ENCODE measurements around the gene PLEKHB2. TPM values are rescaled to one million over a fixed set of nuclear protein-coding genes. Genes with fewer than 3 reads are reported as not detected.
"Not testable (repeated sequence)": the region's sequence is repeated elsewhere in the genome, so short reads cannot be mapped to it uniquely, and the experiment has no call there.

PLEKHB2 gene
- total and polyA plus RNA-seq, 4 donors: 17.4 to 41.3 (median 27.5) TPM

DNA sequence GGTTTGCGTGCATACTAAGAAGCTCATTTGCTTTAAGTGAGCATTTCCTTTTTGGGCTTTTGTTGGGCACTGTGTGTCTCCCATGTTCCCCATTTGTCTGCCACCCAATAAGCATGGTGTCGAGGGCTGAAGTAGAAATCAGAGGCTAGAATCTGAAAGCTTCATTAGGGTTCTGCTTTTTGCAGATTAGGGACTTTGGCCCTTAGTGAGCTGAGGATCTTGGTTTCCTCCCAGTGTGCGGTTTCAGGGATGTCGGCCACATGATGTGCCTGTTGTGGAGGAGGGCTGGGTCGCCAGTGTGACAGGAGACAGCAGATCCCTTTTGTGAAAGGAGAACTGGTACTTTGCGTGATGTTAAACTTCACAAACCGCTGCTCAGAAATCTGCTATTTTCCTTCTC is 41.1 kb downstream of the PLEKHB2 start:
- H3K27me3 ChIP-seq (ENCODE audit: control insufficient read depth in 1 of 2, insufficient read depth in 2 of 2, low read length in 1 of 2): no peaks in the 10 kb centered on the region
- WGBS, 2 donors: 93 to 96% methylated on average over 7 of the region's 7 CpGs
- no peak overlapping the region for H3K27ac ChIP-seq (ENCODE audit: low read depth in 1 of 2, low read length in 2 of 2)
- no peak for ATAC-seq (ENCODE audit: low FRiP score)
- no peaks in the 10 kb centered on the region for H3K4me1 ChIP-seq (ENCODE audit: control insufficient read depth in 1 of 2, insufficient read depth in 2 of 2, low read length in 2 of 2)
- no peak for DNase-seq
- H3K9me3 ChIP-seq (ENCODE audit: control insufficient read depth, low read length): no peaks in the 10 kb centered on the region
- intact Hi-C loops (cut with DNase I): no loop called here
- H3K4me3 ChIP-seq (ENCODE audit: low read length in 2 of 2): no peak overlapping the region
- H3K36me3 ChIP-seq (ENCODE audit: control insufficient read depth in 1 of 2, insufficient read depth in 2 of 2, low read length in 1 of 2): peaks cover 0 to 5% of the 10 kb centered on the region in 2 donors

- Histone ChIP-seq H3K27ac (ENCODE audit: low read depth in 1 of 2, low read length in 2 of 2) (no peak overlapping the region), H3K4me3 (ENCODE audit: low read length in 2 of 2) (no peak overlapping the region), H3K9me3 (ENCODE audit: control insufficient read depth, low read length) (no peaks in the 10 kb centered on the region), H3K36me3 (ENCODE audit: control insufficient read depth in 1 of 2, insufficient read depth in 2 of 2, low read length in 1 of 2) (peaks cover 0 to 5% of the 10 kb centered on the region in 2 donors), H3K4me1 (ENCODE audit: control insufficient read depth in 1 of 2, insufficient read depth in 2 of 2, low read length in 2 of 2) (no peaks in the 10 kb centered on the region), H3K27me3 (ENCODE audit: control insufficient read depth in 1 of 2, insufficient read depth in 2 of 2, low read length in 1 of 2) (no peaks in the 10 kb centered on the region)
- WGBS, 2 donors: 91 to 97% methylated on average over 1 of the region's 1 CpG
- DNase-seq (no peak), ATAC-seq (ENCODE audit: low FRiP score) (no peak)
- intact Hi-C loops (cut with DNase I): no loop called here
These were observed 41.6 kb downstream of the PLEKHB2 start for GRCh38 chr2:131146749-131147148.

DNA sequence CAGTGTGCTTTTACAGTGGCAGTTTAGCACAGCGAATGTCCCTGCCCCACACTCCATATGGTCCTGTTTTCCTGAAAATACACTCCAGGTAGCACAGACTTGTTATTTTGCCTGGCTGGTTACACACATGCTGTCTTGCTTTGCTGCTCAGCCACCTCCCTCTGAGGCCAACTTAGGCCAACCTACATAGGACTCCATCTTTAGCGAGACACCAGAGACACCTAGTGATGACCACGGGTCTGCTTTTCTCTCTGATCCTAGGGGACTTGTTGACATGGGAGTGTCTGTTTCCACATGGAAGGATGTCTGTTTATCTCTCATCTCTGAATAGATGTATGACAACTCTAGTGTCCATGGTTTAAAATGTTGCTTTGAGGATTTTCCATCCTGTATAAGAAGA is 43.3 kb downstream of the PLEKHB2 start:
- intact Hi-C loops (cut with DNase I): no loop called here
- Histone ChIP-seq H3K4me1 (ENCODE audit: control insufficient read depth in 1 of 2, insufficient read depth in 2 of 2, low read length in 2 of 2) (no peaks in the 10 kb centered on the region), H3K27me3 (ENCODE audit: control insufficient read depth in 1 of 2, insufficient read depth in 2 of 2, low read length in 1 of 2) (no peaks in the 10 kb centered on the region), H3K9me3 (ENCODE audit: control insufficient read depth, low read length) (no peaks in the 10 kb centered on the region), H3K4me3 (ENCODE audit: low read length in 2 of 2) (no peak overlapping the region), H3K27ac (ENCODE audit: low read depth in 1 of 2, low read length in 2 of 2) (no peak overlapping the region), H3K36me3 (ENCODE audit: control insufficient read depth in 1 of 2, insufficient read depth in 2 of 2, low read length in 1 of 2) (peaks cover 0 to 3% of the 10 kb centered on the region in 2 donors)
- DNase-seq (no peak), ATAC-seq (ENCODE audit: low FRiP score) (no peak)
- 76 to 79% methylated on average over 3 of the region's 3 CpGs for WGBS, 2 donors

DNA sequence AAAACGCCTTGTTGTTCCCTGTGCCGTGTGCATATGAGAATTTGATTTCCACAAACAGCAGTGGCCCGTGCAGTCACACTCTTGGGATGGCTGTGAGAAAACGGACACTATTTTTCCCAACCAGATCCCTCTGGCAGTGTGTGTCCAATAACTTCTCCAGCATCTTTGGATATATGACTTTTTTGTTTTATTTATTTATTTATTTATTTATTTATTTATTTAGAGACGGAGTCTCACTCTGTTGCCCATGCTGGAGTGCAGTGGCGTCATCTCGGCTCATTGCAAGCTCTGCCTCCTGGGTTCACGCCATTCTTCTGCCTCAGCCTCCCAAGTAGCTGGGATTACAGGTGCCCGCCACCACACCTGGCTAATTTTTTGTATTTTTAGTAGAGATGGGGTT is 45.0 kb downstream of the PLEKHB2 start:
- not testable (repeated sequence) for H3K27ac ChIP-seq (ENCODE audit: low read depth in 1 of 2, low read length in 2 of 2); H3K27me3 ChIP-seq (ENCODE audit: control insufficient read depth in 1 of 2, insufficient read depth in 2 of 2, low read length in 1 of 2); H3K4me3 ChIP-seq (ENCODE audit: low read length in 2 of 2); H3K4me1 ChIP-seq (ENCODE audit: control insufficient read depth in 1 of 2, insufficient read depth in 2 of 2, low read length in 2 of 2); H3K9me3 ChIP-seq (ENCODE audit: control insufficient read depth, low read length); ATAC-seq (ENCODE audit: low FRiP score); DNase-seq; H3K36me3 ChIP-seq (ENCODE audit: control insufficient read depth in 1 of 2, insufficient read depth in 2 of 2, low read length in 1 of 2)
- WGBS, 2 donors: 97 to 98% methylated on average over 9 of the region's 9 CpGs
- intact Hi-C loops (cut with DNase I): loop anchor here (5.0 to 10.0 kb wide), 2 partner anchors 522 to 525 kb away; no protein-coding TSS in a partner anchor

DNA sequence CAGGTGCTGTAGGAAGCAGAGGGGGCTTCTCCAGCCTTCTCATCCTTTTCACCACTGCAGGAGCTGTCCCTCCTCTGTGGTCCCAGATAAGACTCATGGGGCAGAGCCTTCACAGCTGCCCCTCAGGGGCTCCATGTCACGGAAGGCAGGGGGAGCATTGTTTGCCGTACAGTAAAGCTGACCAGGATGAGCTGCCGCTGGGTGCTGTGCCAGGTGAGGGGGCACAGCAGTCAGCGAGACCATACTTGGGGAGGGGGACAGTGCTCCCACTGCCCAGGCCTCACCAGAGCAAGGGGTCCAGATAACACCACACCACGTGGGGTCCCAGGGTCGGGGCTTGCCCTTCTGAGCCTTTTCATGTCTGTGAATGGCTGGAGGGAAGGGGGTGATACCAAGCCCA is 46.3 kb downstream of the PLEKHB2 start:
- ATAC-seq (ENCODE audit: low FRiP score) (no peak), DNase-seq (no peak)
- no peaks in the 10 kb centered on the region for H3K4me1 ChIP-seq (ENCODE audit: control insufficient read depth in 1 of 2, insufficient read depth in 2 of 2, low read length in 2 of 2)
- WGBS, 2 donors: 84 to 89% methylated on average over 6 of the region's 6 CpGs
- H3K27me3 ChIP-seq (ENCODE audit: control insufficient read depth in 1 of 2, insufficient read depth in 2 of 2, low read length in 1 of 2): no peaks in the 10 kb centered on the region
- H3K27ac ChIP-seq (ENCODE audit: low read depth in 1 of 2, low read length in 2 of 2): no peak overlapping the region
- H3K36me3 ChIP-seq (ENCODE audit: control insufficient read depth in 1 of 2, insufficient read depth in 2 of 2, low read length in 1 of 2): peaks cover 0 to 2% of the 10 kb centered on the region in 2 donors
- H3K9me3 ChIP-seq (ENCODE audit: control insufficient read depth, low read length): no peaks in the 10 kb centered on the region
- H3K4me3 ChIP-seq (ENCODE audit: low read length in 2 of 2): no peak overlapping the region
- intact Hi-C loops (cut with DNase I): loop anchor here (5.0 to 10.0 kb wide), 2 partner anchors 521 to 523 kb away; no protein-coding TSS in a partner anchor

DNA sequence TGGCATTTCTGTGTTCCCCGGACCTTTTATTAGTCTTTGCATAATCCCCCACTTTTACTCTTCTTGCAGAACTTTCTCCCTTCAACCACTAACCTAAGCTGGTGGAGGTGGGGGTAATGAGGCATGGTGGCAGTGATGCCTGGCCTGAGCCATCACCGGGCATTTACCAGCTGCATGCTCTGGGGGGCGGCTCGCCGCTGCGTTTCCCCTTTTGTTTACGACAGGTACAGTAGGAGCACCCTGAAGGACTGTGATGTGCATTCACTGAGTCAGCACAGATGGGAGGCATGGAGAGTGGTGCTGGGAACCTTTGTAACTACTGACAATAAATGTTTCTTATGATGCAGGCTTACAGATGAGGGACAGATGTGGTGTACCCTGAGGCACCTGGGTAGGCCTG is 46.9 kb downstream of the PLEKHB2 start:
- WGBS, 2 donors: 41 to 44% methylated on average over 7 of the region's 7 CpGs
- Histone ChIP-seq H3K4me1 (ENCODE audit: control insufficient read depth in 1 of 2, insufficient read depth in 2 of 2, low read length in 2 of 2) (no peaks in the 10 kb centered on the region), H3K36me3 (ENCODE audit: control insufficient read depth in 1 of 2, insufficient read depth in 2 of 2, low read length in 1 of 2) (peaks cover 0 to 2% of the 10 kb centered on the region in 2 donors), H3K27me3 (ENCODE audit: control insufficient read depth in 1 of 2, insufficient read depth in 2 of 2, low read length in 1 of 2) (no peaks in the 10 kb centered on the region), H3K4me3 (ENCODE audit: low read length in 2 of 2) (no peak overlapping the region), H3K9me3 (ENCODE audit: control insufficient read depth, low read length) (no peaks in the 10 kb centered on the region), H3K27ac (ENCODE audit: low read depth in 1 of 2, low read length in 2 of 2) (no peak overlapping the region)
- ATAC-seq (ENCODE audit: low FRiP score) (no peak), DNase-seq (no peak)
- intact Hi-C loops (cut with DNase I): loop anchor here (5.0 to 10.0 kb wide), 2 partner anchors 520 to 523 kb away; no protein-coding TSS in a partner anchor

- H3K27me3 ChIP-seq (ENCODE audit: control insufficient read depth in 1 of 2, insufficient read depth in 2 of 2, low read length in 1 of 2): no peaks in the 10 kb centered on the region
- H3K36me3 ChIP-seq (ENCODE audit: control insufficient read depth in 1 of 2, insufficient read depth in 2 of 2, low read length in 1 of 2): no peaks in the 10 kb centered on the region
- WGBS, 2 donors: 60 to 68% methylated on average over 4 of the region's 4 CpGs
- intact Hi-C loops (cut with DNase I): loop anchor here (5.0 to 10.0 kb wide), 2 partner anchors 519 to 521 kb away; no protein-coding TSS in a partner anchor
- no peaks in the 10 kb centered on the region for H3K4me1 ChIP-seq (ENCODE audit: control insufficient read depth in 1 of 2, insufficient read depth in 2 of 2, low read length in 2 of 2)
- no peak overlapping the region for H3K4me3 ChIP-seq (ENCODE audit: low read length in 2 of 2)
- H3K27ac ChIP-seq (ENCODE audit: low read depth in 1 of 2, low read length in 2 of 2): no peak overlapping the region
- DNase-seq: no peak
- H3K9me3 ChIP-seq (ENCODE audit: control insufficient read depth, low read length): no peaks in the 10 kb centered on the region
- no peak for ATAC-seq (ENCODE audit: low FRiP score)
These were observed 48.4 kb downstream of the PLEKHB2 start for GRCh38 chr2:131153529-131153928.

- Histone ChIP-seq H3K4me3 (ENCODE audit: low read length in 2 of 2) (no peak overlapping the region), H3K27ac (ENCODE audit: low read depth in 1 of 2, low read length in 2 of 2) (no peak overlapping the region), H3K4me1 (ENCODE audit: control insufficient read depth in 1 of 2, insufficient read depth in 2 of 2, low read length in 2 of 2) (no peaks in the 10 kb centered on the region), H3K27me3 (ENCODE audit: control insufficient read depth in 1 of 2, insufficient read depth in 2 of 2, low read length in 1 of 2) (no peaks in the 10 kb centered on the region), H3K9me3 (ENCODE audit: control insufficient read depth, low read length) (no peaks in the 10 kb centered on the region), H3K36me3 (ENCODE audit: control insufficient read depth in 1 of 2, insufficient read depth in 2 of 2, low read length in 1 of 2) (no peaks in the 10 kb centered on the region)
- intact Hi-C loops (cut with DNase I): loop anchor here (5.0 to 10.0 kb wide), 2 partner anchors 518 to 521 kb away; no protein-coding TSS in a partner anchor
- ATAC-seq (ENCODE audit: low FRiP score) (peak; percentile 68), DNase-seq (peak in 1 of 2 donors; percentile 80)
- 36 to 37% methylated on average over 10 of the region's 10 CpGs for WGBS, 2 donors
These were observed 49.0 kb downstream of the PLEKHB2 start for GRCh38 chr2:131154071-131154531.

DNA sequence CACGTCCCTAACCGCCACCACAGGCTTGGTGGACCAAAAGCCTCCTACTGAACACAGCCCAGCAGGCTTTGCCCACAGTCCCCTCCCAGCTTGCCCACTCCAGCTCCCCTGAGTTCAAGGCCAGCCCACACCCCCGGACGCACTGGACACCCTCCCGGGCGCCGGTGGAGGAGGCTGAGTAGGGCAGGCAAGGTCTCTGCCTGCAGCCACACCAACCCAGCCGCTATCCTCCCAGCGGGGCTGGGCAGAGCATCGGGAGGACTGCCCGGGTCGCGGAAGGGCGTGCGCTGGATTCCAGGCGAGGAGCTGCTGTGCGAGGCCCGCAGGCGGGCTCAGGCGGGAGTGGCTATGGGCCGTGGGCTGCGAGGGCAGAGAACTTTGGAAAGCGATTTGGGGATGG is 49.5 kb downstream of the PLEKHB2 start:
- no peak for ATAC-seq (ENCODE audit: low FRiP score)

More for the DNA sequence above, 49.5 kb downstream of the PLEKHB2 start:
- H3K9me3 ChIP-seq (ENCODE audit: control insufficient read depth, low read length): no peaks in the 10 kb centered on the region
- H3K36me3 ChIP-seq (ENCODE audit: control insufficient read depth in 1 of 2, insufficient read depth in 2 of 2, low read length in 1 of 2): no peaks in the 10 kb centered on the region
- 87 to 89% methylated on average over 23 of the region's 23 CpGs for whole genome bisulfite sequencing, 2 donors
- no peaks in the 10 kb centered on the region for H3K27me3 ChIP-seq (ENCODE audit: control insufficient read depth in 1 of 2, insufficient read depth in 2 of 2, low read length in 1 of 2)
- no peaks in the 10 kb centered on the region for H3K4me1 ChIP-seq (ENCODE audit: control insufficient read depth in 1 of 2, insufficient read depth in 2 of 2, low read length in 2 of 2)
- no peak overlapping the region for H3K4me3 ChIP-seq (ENCODE audit: low read length in 2 of 2)
- intact Hi-C loops (cut with DNase I): loop anchor here (5.0 to 10.0 kb wide), 2 partner anchors 518 to 520 kb away; no protein-coding TSS in a partner anchor
- no peak overlapping the region for H3K27ac ChIP-seq (ENCODE audit: low read depth in 1 of 2, low read length in 2 of 2)
- no peak for DNase-seq
